Keratinocyte (primary cell): Measurements from ENCODE around the gene DUSP3.

Experiments
- CTCF ChIP-seq, 3 experiments: IDR thresholded peaks in 1 of 3; conservative IDR thresholded peaks in 1 of 3; optimal IDR thresholded peaks in 1 of 3; 2 replicates in 2 of 3; 3 replicates in 1 of 3; pipeline versions ENCODE3 to v1.5.1; 2011; ENCODE audit warnings: low read length in 3 of 3, mild to moderate bottlenecking in 3 of 3, moderate library complexity in 2 of 3, control low read depth in 1 of 3, inconsistent platforms in 1 of 3; ENCODE audit not compliant: insufficient read depth in 2 of 3; ENCODE audit errors: extremely low read depth in 1 of 3
- EZH2 ChIP-seq: IDR thresholded peaks from one replicate; pipeline ENCODE4 v1.6.1; 2012; ENCODE audit warnings: inconsistent platforms, mild to moderate bottlenecking, low read length, moderate library complexity

GRCh38 chr17:43757171-43757660 lies 21.6 kb downstream of the DUSP3 start:
- no peak for TF ChIP-seq CTCF (optimal IDR thresholded peaks at IDR 0.05 in 1 of 3, IDR thresholded peaks at IDR 0.05 in 1 of 3, conservative IDR thresholded peaks at IDR 0.05 in 1 of 3; ENCODE audit: extremely low read depth in 1 of 3, insufficient read depth in 2 of 3, low read length in 3 of 3)
- no peak for TF ChIP-seq EZH2
